Spleen (tissue), 7 donors: ENCODE measurements around the gene FAM222B.

Experiments
- POLR2A ChIP-seq, 3 donors: fragments of 450-650 bp; IDR thresholded peaks; one replicate each; pipeline ENCODE4 v1.5.1; 2017; ENCODE audit warnings: antibody characterized with exemption in 3 of 3, mild to moderate bottlenecking in 1 of 3
- TF ChIP-seq, protein P1 (sequence below), 11 experiments: fragments of 200-600 bp in 7 of 11; fragments of 450-650 bp in 4 of 11; sonication (generic) in 4 of 11; IDR thresholded peaks in 8 of 11; conservative IDR thresholded peaks in 3 of 11; 1 replicate in 7 of 11; 2 replicates in 4 of 11; pipeline versions ENCODE4 v1.4.0 to v1.8.0; 2016 to 2021; ENCODE audit warnings: antibody characterized with exemption in 11 of 11, inconsistent platforms in 4 of 11, mild to moderate bottlenecking in 1 of 11
- donor health status: DM: no; HTN: no; CAD: no; lungs with moderate emphysema.
- donor health status: DM: no; HTN: no; CAD: no.
- donor health status: DM: no; HTN: no; CAD: no.

DNA sequence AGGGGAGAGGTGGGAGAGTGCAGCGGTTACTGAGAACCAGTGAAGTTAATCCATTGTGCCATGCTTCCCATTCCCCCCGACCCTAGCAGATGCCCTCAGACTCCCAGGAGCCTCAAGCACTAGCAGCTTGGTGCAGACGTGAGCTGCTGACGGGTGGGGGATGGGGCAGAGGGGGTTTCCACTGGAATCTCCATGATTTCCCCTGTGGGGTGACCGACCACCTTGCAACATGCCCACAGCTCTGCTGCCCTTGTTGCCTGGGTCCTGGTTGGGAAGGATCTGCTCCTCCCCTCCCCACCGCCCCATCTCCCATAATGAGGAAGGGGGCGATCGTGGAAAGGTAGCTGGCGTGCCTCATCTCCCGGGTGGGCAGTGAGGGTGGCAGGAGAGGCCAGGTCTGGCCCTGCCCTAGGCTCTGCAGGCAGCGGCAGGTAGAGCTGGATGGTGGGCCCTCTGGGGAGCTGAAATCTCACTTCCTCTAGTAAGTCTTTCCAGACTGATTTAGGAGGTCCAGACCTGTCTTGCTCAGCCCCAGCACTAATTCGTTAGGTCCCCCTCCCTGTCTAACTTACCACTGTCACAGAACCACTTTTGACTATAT is 45.4 kb upstream of the FAM222B start:
- TF ChIP-seq, protein P1, sequence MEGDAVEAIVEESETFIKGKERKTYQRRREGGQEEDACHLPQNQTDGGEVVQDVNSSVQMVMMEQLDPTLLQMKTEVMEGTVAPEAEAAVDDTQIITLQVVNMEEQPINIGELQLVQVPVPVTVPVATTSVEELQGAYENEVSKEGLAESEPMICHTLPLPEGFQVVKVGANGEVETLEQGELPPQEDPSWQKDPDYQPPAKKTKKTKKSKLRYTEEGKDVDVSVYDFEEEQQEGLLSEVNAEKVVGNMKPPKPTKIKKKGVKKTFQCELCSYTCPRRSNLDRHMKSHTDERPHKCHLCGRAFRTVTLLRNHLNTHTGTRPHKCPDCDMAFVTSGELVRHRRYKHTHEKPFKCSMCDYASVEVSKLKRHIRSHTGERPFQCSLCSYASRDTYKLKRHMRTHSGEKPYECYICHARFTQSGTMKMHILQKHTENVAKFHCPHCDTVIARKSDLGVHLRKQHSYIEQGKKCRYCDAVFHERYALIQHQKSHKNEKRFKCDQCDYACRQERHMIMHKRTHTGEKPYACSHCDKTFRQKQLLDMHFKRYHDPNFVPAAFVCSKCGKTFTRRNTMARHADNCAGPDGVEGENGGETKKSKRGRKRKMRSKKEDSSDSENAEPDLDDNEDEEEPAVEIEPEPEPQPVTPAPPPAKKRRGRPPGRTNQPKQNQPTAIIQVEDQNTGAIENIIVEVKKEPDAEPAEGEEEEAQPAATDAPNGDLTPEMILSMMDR (IDR thresholded peaks at IDR 0.05 in 8 of 11, conservative IDR thresholded peaks at IDR 0.05 in 3 of 11): no peak
- no peak for TF ChIP-seq POLR2A (IDR thresholded peaks at IDR 0.05)
